Dedifferentiated amniotic fluid mesenchymal stem cell (primary cell): ENCODE data around the gene NFATC4.

Experiments used
- DNase-seq: peaks from one replicate; pipeline ENCODE4 v3.0.0-alpha.2; 2016; ENCODE audit errors: extremely low spot score

Gene NFATC4

DNA sequence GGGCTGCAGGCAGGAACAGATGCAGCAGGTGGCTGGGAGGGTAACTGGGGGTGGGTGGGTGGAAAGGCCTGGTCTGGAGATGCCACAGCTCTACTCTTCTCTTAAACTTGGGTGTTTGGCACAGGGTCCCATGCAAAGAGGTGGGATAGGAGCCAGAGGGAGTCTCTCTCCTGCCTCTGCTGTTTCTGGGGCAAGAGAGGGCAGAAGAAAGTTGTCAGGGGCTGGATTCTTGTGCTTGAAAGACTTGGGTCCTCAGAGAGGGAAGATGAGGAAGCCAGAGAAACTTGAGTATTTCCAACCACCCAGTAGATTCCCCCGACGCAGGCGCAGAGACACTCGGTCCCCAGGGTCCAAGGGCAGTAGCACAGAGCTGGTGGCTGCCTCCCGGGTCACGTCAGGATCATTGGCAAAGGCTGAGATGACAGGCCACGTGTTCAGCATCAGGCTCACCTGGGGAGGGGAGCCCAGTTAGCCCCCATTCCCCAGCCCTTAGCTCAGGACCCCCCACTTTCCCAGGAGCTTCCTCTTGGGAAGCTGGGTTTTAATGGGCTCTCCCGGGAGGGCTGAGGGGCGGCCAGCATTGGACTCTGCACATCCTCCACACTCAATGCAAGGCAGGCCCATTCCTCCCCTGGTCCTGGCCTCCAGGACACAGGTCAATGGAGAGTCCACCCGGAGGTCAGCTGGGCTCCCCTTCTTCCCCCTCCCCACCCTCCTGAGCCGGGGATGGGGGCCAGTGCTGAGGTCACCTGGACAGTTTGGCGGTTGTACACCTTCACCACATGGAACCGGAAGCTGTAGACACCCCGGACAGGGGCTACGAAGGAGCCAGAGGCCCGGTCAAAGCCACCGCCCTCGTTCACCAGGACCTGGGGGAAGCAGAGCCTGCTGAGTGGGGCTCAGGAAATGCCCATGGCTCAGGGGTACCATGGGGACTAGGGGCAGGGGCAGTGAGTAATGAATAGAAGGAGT is 59.8 kb downstream of the NFATC4 start:
- no peak for DNase-seq

GRCh38 chr14:24428628-24429394 is 60.8 kb downstream of the NFATC4 start:
- DNase-seq, result no peak
